ENCODE results near the gene LRRC61.
A peak's percentile ranks its signal among the peaks of the same experiment; 100 is the strongest.
"Not testable (repeated sequence)": the region's sequence is repeated elsewhere in the genome, so short reads cannot be mapped to it uniquely, and the experiment has no call there.

LRRC61 gene

DNA sequence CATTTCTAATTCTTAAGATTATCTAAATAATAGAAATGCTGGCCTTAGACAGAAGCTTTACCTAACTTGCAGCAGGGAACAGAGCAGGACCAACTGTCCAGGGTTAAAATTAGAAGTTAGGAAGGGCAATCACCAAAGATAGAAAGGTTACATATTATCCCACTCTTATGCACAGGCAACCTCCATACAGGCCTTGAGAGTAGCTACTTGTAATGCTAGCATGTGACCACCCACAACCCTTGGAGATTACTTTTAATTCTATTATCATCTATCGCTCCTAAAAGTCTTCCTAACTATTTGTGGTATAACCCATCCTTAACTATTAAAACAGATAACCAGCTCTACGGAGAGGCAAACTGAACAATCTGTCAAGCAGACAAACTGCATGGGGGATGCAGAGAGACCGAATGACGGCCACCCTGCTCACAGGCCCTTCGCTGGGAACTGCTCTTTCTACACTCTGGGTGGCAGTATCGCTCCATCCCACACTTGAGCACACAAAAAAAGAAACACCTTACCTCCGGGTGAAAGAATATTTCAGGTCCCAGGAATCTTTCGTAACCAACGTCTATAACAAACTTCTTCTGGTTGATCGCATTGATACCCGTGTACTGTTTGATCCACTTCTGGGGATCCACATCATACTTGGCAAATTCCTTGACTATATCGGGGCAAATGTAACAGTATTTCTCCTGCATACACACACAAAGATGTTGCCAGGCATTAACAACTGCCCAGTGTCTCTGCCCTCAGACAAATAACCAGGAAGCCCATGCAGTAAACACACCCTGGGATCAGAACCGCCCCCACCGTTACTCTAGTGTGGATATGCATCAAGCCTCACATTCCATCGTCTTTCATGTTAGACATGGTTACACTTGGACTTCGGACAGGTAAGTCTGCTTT, 37.1 kb upstream of the LRRC61 start:
- not testable (repeated sequence) for H3K4me2 ChIP-seq; H3K79me2 ChIP-seq (ENCODE audit: insufficient read depth, low read depth); H3K36me3 ChIP-seq (ENCODE audit: insufficient read depth); H3K27ac ChIP-seq; H3K4me1 ChIP-seq (ENCODE audit: low read depth, poor library complexity, severe bottlenecking); H3K9ac ChIP-seq; H3K4me3 ChIP-seq (IDR thresholded peaks at IDR 0.05; ENCODE audit: insufficient read depth, low read depth, low read length); H2AFZ ChIP-seq (ENCODE audit: low read depth); H3K27me3 ChIP-seq (ENCODE audit: insufficient read depth, low read depth); H4K20me1 ChIP-seq (ENCODE audit: insufficient read depth)
- TF ChIP-seq, protein P1, sequence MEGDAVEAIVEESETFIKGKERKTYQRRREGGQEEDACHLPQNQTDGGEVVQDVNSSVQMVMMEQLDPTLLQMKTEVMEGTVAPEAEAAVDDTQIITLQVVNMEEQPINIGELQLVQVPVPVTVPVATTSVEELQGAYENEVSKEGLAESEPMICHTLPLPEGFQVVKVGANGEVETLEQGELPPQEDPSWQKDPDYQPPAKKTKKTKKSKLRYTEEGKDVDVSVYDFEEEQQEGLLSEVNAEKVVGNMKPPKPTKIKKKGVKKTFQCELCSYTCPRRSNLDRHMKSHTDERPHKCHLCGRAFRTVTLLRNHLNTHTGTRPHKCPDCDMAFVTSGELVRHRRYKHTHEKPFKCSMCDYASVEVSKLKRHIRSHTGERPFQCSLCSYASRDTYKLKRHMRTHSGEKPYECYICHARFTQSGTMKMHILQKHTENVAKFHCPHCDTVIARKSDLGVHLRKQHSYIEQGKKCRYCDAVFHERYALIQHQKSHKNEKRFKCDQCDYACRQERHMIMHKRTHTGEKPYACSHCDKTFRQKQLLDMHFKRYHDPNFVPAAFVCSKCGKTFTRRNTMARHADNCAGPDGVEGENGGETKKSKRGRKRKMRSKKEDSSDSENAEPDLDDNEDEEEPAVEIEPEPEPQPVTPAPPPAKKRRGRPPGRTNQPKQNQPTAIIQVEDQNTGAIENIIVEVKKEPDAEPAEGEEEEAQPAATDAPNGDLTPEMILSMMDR (conservative IDR thresholded peaks at IDR 0.05; ENCODE audit: low read depth, low read length): peak; percentile 40

DNA sequence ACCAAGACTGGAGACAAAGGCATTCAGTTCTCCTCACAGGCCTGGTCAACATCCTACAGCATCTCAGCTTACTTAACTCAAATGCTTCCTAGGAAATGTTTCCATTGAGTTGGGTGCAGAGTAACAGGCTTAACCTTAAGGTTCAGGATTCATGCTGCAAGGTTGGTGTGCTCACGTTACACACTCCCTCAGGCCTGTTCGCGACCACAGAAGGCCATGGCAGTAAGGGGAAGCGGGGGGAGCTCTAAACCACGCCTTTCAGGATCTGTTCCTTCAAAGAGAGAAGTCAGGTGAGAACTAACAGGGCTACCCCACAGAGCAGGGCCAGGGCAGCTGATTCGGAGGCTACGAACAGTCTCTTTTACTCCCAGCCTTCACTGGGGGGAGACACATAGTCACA, 35.3 kb upstream of the LRRC61 start:
- not testable (repeated sequence) for H2AFZ ChIP-seq (ENCODE audit: low read depth); H3K4me2 ChIP-seq; H3K4me1 ChIP-seq (ENCODE audit: low read depth, poor library complexity, severe bottlenecking); H3K9ac ChIP-seq; H3K4me3 ChIP-seq (IDR thresholded peaks at IDR 0.05; ENCODE audit: insufficient read depth, low read depth, low read length); H3K27ac ChIP-seq; H3K27me3 ChIP-seq (ENCODE audit: insufficient read depth, low read depth); H4K20me1 ChIP-seq (ENCODE audit: insufficient read depth); H3K36me3 ChIP-seq (ENCODE audit: insufficient read depth); H3K79me2 ChIP-seq (ENCODE audit: insufficient read depth, low read depth)

DNA sequence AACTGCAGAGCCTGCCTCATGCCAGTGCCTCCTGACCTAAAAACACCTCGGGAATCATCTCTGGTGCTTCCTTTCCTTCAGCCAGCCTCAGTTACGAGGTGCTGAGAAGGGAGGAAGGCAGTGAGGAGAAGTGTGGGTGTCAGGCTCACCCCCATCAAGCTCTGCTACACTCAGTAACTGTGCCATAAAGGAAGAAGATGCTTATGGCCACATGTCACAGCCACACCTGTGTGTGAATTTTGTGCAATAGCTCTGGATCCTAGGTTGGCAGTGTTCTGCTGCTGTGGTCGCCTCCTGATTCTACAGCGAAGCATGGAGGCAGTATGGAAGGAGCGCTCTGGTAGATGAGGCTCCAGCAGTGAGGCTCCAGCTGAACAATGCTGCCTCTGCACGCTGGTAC, 34.3 kb upstream of the LRRC61 start:
- not testable (repeated sequence) for H4K20me1 ChIP-seq (ENCODE audit: insufficient read depth); H3K4me1 ChIP-seq (ENCODE audit: low read depth, poor library complexity, severe bottlenecking); H3K27me3 ChIP-seq (ENCODE audit: insufficient read depth, low read depth); H3K4me2 ChIP-seq; H3K27ac ChIP-seq; H3K79me2 ChIP-seq (ENCODE audit: insufficient read depth, low read depth); H3K9ac ChIP-seq; H2AFZ ChIP-seq (ENCODE audit: low read depth); H3K36me3 ChIP-seq (ENCODE audit: insufficient read depth); H3K4me3 ChIP-seq (IDR thresholded peaks at IDR 0.05; ENCODE audit: insufficient read depth, low read depth, low read length)

DNA sequence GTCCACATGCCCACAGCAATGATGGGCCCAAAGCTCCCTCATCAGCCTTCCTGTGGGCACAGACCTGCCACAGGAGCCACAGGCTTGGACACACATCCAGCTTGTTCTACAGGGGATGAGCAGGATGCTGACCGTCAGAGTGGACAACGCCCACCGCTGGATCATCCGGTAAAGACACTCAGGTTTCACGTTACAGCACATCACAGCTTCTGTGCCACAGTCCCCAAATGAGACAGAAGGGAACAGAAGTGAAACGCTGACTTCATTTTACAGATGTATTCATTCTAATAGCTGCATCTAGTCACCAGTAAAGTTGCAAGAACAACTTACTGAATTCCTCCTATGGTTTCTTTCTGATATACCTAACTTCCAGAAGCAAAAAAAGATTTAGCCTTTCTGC, 32.8 kb upstream of the LRRC61 start:
- H3K4me1 ChIP-seq (ENCODE audit: low read depth, poor library complexity, severe bottlenecking); H4K20me1 ChIP-seq (ENCODE audit: insufficient read depth); H3K27me3 ChIP-seq (ENCODE audit: insufficient read depth, low read depth); H3K27ac ChIP-seq; H3K4me2 ChIP-seq; H3K79me2 ChIP-seq (ENCODE audit: insufficient read depth, low read depth); H2AFZ ChIP-seq (ENCODE audit: low read depth); H3K9ac ChIP-seq; H3K36me3 ChIP-seq (ENCODE audit: insufficient read depth); H3K4me3 ChIP-seq (IDR thresholded peaks at IDR 0.05; ENCODE audit: insufficient read depth, low read depth, low read length): not testable (repeated sequence)

DNA sequence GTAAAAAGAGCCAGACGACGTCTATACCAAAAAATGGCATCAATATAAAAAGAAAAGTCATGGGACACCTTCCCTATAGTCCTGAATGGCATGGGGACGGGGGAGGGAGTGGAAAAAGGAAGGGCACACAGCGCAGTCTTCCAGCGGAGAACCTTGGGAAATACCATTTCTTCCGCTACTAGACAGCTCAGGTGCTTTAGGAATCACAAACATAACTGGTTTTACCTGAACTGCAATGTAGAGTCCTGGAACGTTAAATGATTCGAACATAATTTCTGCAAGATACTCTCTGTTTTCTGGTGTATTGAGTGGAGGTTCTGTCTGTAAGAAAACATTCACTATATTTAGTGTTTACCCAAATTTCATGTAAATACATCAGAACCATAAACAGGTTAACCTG, 28.1 kb upstream of the LRRC61 start:
- H3K4me1 ChIP-seq (ENCODE audit: low read depth, poor library complexity, severe bottlenecking): peaks cover 12% of the 10 kb centered on the region
- H3K4me2 ChIP-seq; H3K36me3 ChIP-seq (ENCODE audit: insufficient read depth); H3K4me3 ChIP-seq (IDR thresholded peaks at IDR 0.05; ENCODE audit: insufficient read depth, low read depth, low read length); H3K79me2 ChIP-seq (ENCODE audit: insufficient read depth, low read depth); H3K27me3 ChIP-seq (ENCODE audit: insufficient read depth, low read depth); H2AFZ ChIP-seq (ENCODE audit: low read depth); H3K27ac ChIP-seq; H4K20me1 ChIP-seq (ENCODE audit: insufficient read depth); H3K9ac ChIP-seq: not testable (repeated sequence)

DNA sequence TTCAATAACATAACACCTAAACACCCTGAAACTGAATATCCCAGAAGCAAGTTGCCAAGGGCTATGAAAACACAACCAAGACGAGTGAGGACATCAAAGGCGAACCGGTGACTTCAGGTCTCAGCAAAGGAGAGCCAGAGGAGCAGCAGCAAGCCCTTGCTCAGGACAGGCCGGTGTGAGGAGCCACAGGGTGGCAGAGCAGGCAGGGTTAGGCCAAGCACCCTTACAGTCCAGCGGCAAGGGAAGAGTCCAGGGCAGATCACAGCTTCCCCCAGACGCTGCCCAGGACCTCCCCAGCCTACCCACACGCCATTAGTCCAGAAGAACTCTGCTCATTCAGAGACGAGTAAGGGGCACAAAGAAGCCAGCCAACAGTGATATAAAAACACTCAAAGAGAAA, 27.5 kb upstream of the LRRC61 start:
- not testable (repeated sequence) for H3K4me2 ChIP-seq; H2AFZ ChIP-seq (ENCODE audit: low read depth); H3K4me3 ChIP-seq (IDR thresholded peaks at IDR 0.05; ENCODE audit: insufficient read depth, low read depth, low read length); H3K27me3 ChIP-seq (ENCODE audit: insufficient read depth, low read depth); H3K79me2 ChIP-seq (ENCODE audit: insufficient read depth, low read depth); H3K9ac ChIP-seq; H3K27ac ChIP-seq; H3K36me3 ChIP-seq (ENCODE audit: insufficient read depth); H4K20me1 ChIP-seq (ENCODE audit: insufficient read depth)
- peaks cover 14% of the 10 kb centered on the region for H3K4me1 ChIP-seq (ENCODE audit: low read depth, poor library complexity, severe bottlenecking)

DNA sequence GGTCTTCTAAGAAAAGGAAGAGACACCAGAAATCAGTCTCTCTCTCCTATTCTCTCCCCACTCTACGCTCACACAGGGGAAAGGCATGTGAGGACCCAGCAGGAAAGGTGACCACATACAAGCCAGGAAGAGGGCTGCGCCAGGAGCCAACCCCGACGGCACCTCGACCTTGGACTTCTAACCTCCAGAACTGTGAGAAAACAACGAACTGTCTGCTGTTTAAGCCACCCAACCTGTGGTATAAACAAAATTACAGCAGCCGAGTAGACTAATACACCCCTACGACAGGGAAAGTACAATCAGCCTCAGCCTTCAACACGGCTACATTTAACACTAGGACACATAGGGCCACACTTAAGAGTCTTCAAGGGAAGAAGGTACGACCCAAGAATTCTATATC, 26.4 kb upstream of the LRRC61 start:
- not testable (repeated sequence) for H3K4me2 ChIP-seq; H3K9ac ChIP-seq; H3K27me3 ChIP-seq (ENCODE audit: insufficient read depth, low read depth); H3K27ac ChIP-seq; H3K79me2 ChIP-seq (ENCODE audit: insufficient read depth, low read depth); H2AFZ ChIP-seq (ENCODE audit: low read depth); H3K36me3 ChIP-seq (ENCODE audit: insufficient read depth); H4K20me1 ChIP-seq (ENCODE audit: insufficient read depth); H3K4me3 ChIP-seq (IDR thresholded peaks at IDR 0.05; ENCODE audit: insufficient read depth, low read depth, low read length)
- H3K4me1 ChIP-seq (ENCODE audit: low read depth, poor library complexity, severe bottlenecking): peaks cover 14% of the 10 kb centered on the region

DNA sequence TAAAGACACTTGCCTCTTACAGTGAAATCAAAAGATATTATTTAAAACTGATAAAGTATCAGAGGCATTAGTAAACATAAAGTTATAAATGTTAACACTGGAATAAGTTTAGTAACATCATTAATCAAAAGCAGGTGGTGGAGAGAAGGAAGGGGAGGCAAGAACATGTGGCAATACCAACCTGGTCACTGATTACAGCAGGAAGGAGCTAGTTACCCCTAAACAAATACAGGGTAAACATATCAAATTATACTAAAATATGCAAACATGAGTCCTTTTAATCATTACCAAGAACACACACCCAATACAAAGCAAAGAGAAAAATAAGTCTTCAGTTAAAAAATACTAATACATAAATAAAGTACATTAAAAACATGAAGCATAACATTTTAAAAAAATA, 25.2 kb upstream of the LRRC61 start:
- not testable (repeated sequence) for H3K27ac ChIP-seq; H3K9ac ChIP-seq; H3K79me2 ChIP-seq (ENCODE audit: insufficient read depth, low read depth); H2AFZ ChIP-seq (ENCODE audit: low read depth); H3K27me3 ChIP-seq (ENCODE audit: insufficient read depth, low read depth); H3K4me3 ChIP-seq (IDR thresholded peaks at IDR 0.05; ENCODE audit: insufficient read depth, low read depth, low read length); H3K36me3 ChIP-seq (ENCODE audit: insufficient read depth); H4K20me1 ChIP-seq (ENCODE audit: insufficient read depth); H3K4me2 ChIP-seq
- H3K4me1 ChIP-seq (ENCODE audit: low read depth, poor library complexity, severe bottlenecking): peaks cover 14% of the 10 kb centered on the region

DNA sequence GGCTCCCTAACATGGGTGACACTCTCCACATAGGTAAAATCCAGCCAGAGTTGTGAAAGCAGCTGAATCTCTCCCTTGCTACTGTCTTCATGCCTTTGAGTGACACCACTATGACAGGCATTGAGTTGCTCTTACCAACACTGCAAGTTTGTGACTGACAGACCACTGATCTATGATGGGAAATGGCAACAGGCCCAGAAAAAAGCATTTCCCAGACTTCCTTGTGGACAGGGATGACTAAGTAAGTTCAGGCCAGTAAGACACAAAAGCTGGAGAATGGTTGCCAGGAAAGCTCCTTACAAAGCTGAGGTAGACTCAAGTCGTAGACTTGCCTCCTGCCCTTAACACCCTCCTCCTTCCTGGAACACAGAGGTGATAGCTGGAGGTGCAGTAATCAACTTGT, 20.2 kb upstream of the LRRC61 start:
- H3K4me3 ChIP-seq (IDR thresholded peaks at IDR 0.05; ENCODE audit: insufficient read depth, low read depth, low read length); H3K27ac ChIP-seq; H3K36me3 ChIP-seq (ENCODE audit: insufficient read depth); H3K9ac ChIP-seq; H4K20me1 ChIP-seq (ENCODE audit: insufficient read depth); H2AFZ ChIP-seq (ENCODE audit: low read depth); H3K27me3 ChIP-seq (ENCODE audit: insufficient read depth, low read depth); H3K4me2 ChIP-seq; H3K79me2 ChIP-seq (ENCODE audit: insufficient read depth, low read depth): not testable (repeated sequence)
- H3K4me1 ChIP-seq (ENCODE audit: low read depth, poor library complexity, severe bottlenecking): peaks cover 30% of the 10 kb centered on the region

Data from KMS-11 (cell line).